Ramos (cell line): Measurements from ENCODE around the gene WDR3.

Experiments used
- in situ Hi-C: fragments of 300-500 bp; cut with MboI; formaldehyde crosslinking; loops from one replicate; pipeline ENCODE4 v1.14.3; 2022; ENCODE audit warnings: low sequenced_read_pairs; ENCODE audit not compliant: unreplicated experiment

WDR3 gene

GRCh38 chr1:117933769-117934168, 4.2 kb downstream of the WDR3 start:
- in situ Hi-C loops, result no loop called here

GRCh38 chr1:117942293-117942692, 12.8 kb downstream of the WDR3 start:
- in situ Hi-C loops, result no loop called here

GRCh38 chr1:117952386-117952785, 22.8 kb downstream of the WDR3 start:
- in situ Hi-C loops, result no loop called here

- in situ Hi-C loops, result no loop called here
These were observed 29.8 kb downstream of the WDR3 start for GRCh38 chr1:117959364-117959763.

GRCh38 chr1:117964290-117965038, 34.9 kb downstream of the WDR3 start:
- in situ Hi-C loops, result no loop called here

- in situ Hi-C loops, result no loop called here
These were observed 37.9 kb downstream of the WDR3 start for GRCh38 chr1:117967477-117967876.

- in situ Hi-C loops, result no loop called here
These were observed 38.3 kb downstream of the WDR3 start for GRCh38 chr1:117967881-117968280.

- in situ Hi-C loops, result no loop called here
These were observed 40.7 kb downstream of the WDR3 start for GRCh38 chr1:117970252-117970651.

- in situ Hi-C loops, result no loop called here
These were observed 42.2 kb downstream of the WDR3 start for GRCh38 chr1:117971777-117972176.

GRCh38 chr1:117976381-117976780, 46.8 kb downstream of the WDR3 start:
- in situ Hi-C loops, result no loop called here

GRCh38 chr1:117981455-117982192, 52.1 kb downstream of the WDR3 start:
- in situ Hi-C loops, result no loop called here

GRCh38 chr1:117985239-117985638, 55.7 kb downstream of the WDR3 start:
- in situ Hi-C loops, result no loop called here

GRCh38 chr1:117985973-117986372, 56.4 kb downstream of the WDR3 start:
- in situ Hi-C loops, result no loop called here

- in situ Hi-C loops, result no loop called here
These were observed 74.8 kb downstream of the WDR3 start for GRCh38 chr1:118004312-118004711.

- in situ Hi-C loops, result no loop called here
These were observed 77.9 kb downstream of the WDR3 start for GRCh38 chr1:118007391-118007790.

GRCh38 chr1:118008011-118008410, 78.5 kb downstream of the WDR3 start:
- in situ Hi-C loops, result no loop called here

GRCh38 chr1:118012515-118013124, 83.1 kb downstream of the WDR3 start:
- in situ Hi-C loops, result no loop called here

GRCh38 chr1:118013336-118013735, 83.8 kb downstream of the WDR3 start:
- in situ Hi-C loops, result no loop called here

- in situ Hi-C loops, result no loop called here
These were observed 84.4 kb downstream of the WDR3 start for GRCh38 chr1:118013938-118014337.
